Stomach (tissue), 4 donors: ENCODE results near the gene FAM3A.

Source experiments
- CTCF ChIP-seq, 7 experiments: fragments of 450-650 bp in 4 of 7; fragments of 200-600 bp in 3 of 7; sonication (generic) in 3 of 7; IDR thresholded peaks; one replicate each; pipeline ENCODE4 v1.5.1; 2016 to 2019; ENCODE audit warnings: antibody characterized with exemption in 7 of 7, control low read depth in 2 of 7, mild to moderate bottlenecking in 1 of 7
- EP300 ChIP-seq: sonication (generic); formaldehyde crosslinking; IDR thresholded peaks from one replicate; pipeline ENCODE4 v1.6.1; 2017; ENCODE audit warnings: antibody characterized with exemption
- POLR2A ChIP-seq, 4 donors: fragments of 450-650 bp; IDR thresholded peaks; one replicate each; pipeline ENCODE4 v1.6.1; 2016; ENCODE audit warnings: antibody characterized with exemption in 4 of 4, control low read depth in 2 of 4, mild to moderate bottlenecking in 1 of 4, moderate library complexity in 1 of 4
- POLR2AphosphoS5 ChIP-seq, 3 donors: sonication (generic); formaldehyde crosslinking; IDR thresholded peaks; one replicate each; pipeline ENCODE4 v1.6.1; 2016; ENCODE audit warnings: antibody characterized with exemption in 3 of 3

GRCh38 chrX:154458116-154458953 is 57.7 kb downstream of the FAM3A start, which contains the start of gene PLXNA3:
- TF ChIP-seq CTCF (IDR thresholded peaks at IDR 0.05) = no peak
- TF ChIP-seq EP300 = no peak
- no peak for TF ChIP-seq POLR2A (IDR thresholded peaks at IDR 0.05)
- peak in 2 of 3 donors; percentile 24 to 54 for TF ChIP-seq POLR2AphosphoS5 (IDR thresholded peaks at IDR 0.05)
